ENCODE measurements around the gene SCNN1B.

The SCNN1B gene

GRCh38 chr16:23369416-23369815, 67.3 kb downstream of the SCNN1B start:
- Histone ChIP-seq H3K27me3 (ENCODE audit: low read length) (no peaks in the 10 kb centered on the region), H2AFZ (ENCODE audit: low read depth, low read length, severe bottlenecking) (no peak overlapping the region), H3K9me2 (replicated peaks; ENCODE audit: insufficient read depth, low read length) (no peaks in the 10 kb centered on the region), H3K36me3 (ENCODE audit: low read length) (no peaks in the 10 kb centered on the region), H3K9ac (ENCODE audit: low read length) (no peak overlapping the region), H3K4me2 (ENCODE audit: low read depth, low read length, poor library complexity, severe bottlenecking) (no peak overlapping the region), H3K27ac (ENCODE audit: low read depth, low read length) (no peak overlapping the region), H3F3A (ENCODE audit: insufficient read depth) (peaks cover 2% of the 10 kb centered on the region; the same call in 1 of the 2 replicates), H3K9me3 (ENCODE audit: insufficient read depth, low read length) (no peaks in the 10 kb centered on the region), H4K20me1 (ENCODE audit: low read depth, low read length) (no peaks in the 10 kb centered on the region), H3K4me3 (ENCODE audit: insufficient read depth, low read length, poor library complexity, severe bottlenecking) (no peak overlapping the region), H3K79me2 (ENCODE audit: insufficient read depth, low read length) (no peaks in the 10 kb centered on the region)
- TF ChIP-seq CTCF (IDR thresholded peaks at IDR 0.05; ENCODE audit: insufficient read depth, low read length, poor library complexity, severe bottlenecking) (no peak), EZH2phosphoT487 (conservative IDR thresholded peaks at IDR 0.05; ENCODE audit: low read length) (no peak)

- Histone ChIP-seq H3K9me2 (replicated peaks; ENCODE audit: insufficient read depth, low read length) (no peaks in the 10 kb centered on the region), H3K9ac (ENCODE audit: low read length) (no peak overlapping the region), H3K36me3 (ENCODE audit: low read length) (no peaks in the 10 kb centered on the region), H3K27me3 (ENCODE audit: low read length) (no peaks in the 10 kb centered on the region), H3K79me2 (ENCODE audit: insufficient read depth, low read length) (no peaks in the 10 kb centered on the region), H3K27ac (ENCODE audit: low read depth, low read length) (no peak overlapping the region), H3F3A (ENCODE audit: insufficient read depth) (peaks cover 2% of the 10 kb centered on the region; the same call in 1 of the 2 replicates), H4K20me1 (ENCODE audit: low read depth, low read length) (no peaks in the 10 kb centered on the region), H2AFZ (ENCODE audit: low read depth, low read length, severe bottlenecking) (no peak overlapping the region), H3K9me3 (ENCODE audit: insufficient read depth, low read length) (no peaks in the 10 kb centered on the region), H3K4me3 (ENCODE audit: insufficient read depth, low read length, poor library complexity, severe bottlenecking) (no peak overlapping the region), H3K4me2 (ENCODE audit: low read depth, low read length, poor library complexity, severe bottlenecking) (no peak overlapping the region)
- TF ChIP-seq CTCF (IDR thresholded peaks at IDR 0.05; ENCODE audit: insufficient read depth, low read length, poor library complexity, severe bottlenecking) (peak; percentile 16), EZH2phosphoT487 (conservative IDR thresholded peaks at IDR 0.05; ENCODE audit: low read length) (no peak)
Observed at GRCh38 chr16:23371368-23371767, 69.3 kb downstream of the SCNN1B start.

DNA sequence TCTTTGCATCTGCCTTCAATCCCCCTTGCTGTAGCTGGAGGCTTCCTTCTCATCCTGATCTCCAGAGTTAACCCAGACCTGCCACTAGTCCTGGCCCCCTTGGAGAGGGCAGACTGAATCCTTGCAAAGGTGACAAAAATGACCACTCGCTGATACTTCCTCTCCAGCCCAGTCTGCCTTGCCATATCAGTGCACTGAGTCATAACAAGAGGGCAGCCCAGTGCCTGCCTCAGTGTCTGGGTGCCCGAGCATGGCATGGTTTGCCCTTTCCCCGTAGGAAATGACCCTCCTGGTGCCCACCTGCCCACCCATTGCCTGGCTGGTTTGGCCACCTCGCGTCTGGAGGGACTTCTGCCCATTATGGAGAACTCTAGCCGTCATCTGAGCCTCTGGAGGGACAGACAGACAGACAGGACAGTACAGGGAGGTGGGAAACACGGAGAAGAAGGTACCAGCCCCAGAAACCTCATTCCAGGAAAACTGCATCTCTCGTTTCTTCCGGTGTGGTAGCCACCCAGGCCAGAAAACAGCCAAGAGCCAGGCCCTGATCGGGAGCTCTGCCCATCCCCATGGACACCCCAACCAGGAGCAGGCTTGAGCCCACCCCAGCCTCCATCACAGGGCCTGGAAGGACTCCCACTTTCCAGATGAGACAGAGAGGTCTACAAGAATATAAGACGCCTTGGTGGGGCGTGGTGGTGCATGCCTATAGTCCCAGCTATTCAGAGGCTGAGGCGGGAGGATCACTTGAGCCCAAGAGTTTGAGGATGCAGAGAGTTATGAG, 71.5 kb downstream of the SCNN1B start:
- Histone ChIP-seq H3K27me3 (ENCODE audit: low read length) (no peaks in the 10 kb centered on the region), H3K4me2 (ENCODE audit: low read depth, low read length, poor library complexity, severe bottlenecking) (no peak overlapping the region), H3K9me2 (replicated peaks; ENCODE audit: insufficient read depth, low read length) (no peaks in the 10 kb centered on the region), H3K9ac (ENCODE audit: low read length) (no peak overlapping the region), H3F3A (ENCODE audit: insufficient read depth) (peaks cover 2% of the 10 kb centered on the region; the same call in 1 of the 2 replicates), H3K4me3 (ENCODE audit: insufficient read depth, low read length, poor library complexity, severe bottlenecking) (no peak overlapping the region), H3K27ac (ENCODE audit: low read depth, low read length) (no peak overlapping the region), H3K79me2 (ENCODE audit: insufficient read depth, low read length) (no peaks in the 10 kb centered on the region), H3K9me3 (ENCODE audit: insufficient read depth, low read length) (no peaks in the 10 kb centered on the region), H2AFZ (ENCODE audit: low read depth, low read length, severe bottlenecking) (no peak overlapping the region), H4K20me1 (ENCODE audit: low read depth, low read length) (no peaks in the 10 kb centered on the region), H3K36me3 (ENCODE audit: low read length) (no peaks in the 10 kb centered on the region)
- TF ChIP-seq EZH2phosphoT487 (conservative IDR thresholded peaks at IDR 0.05; ENCODE audit: low read length) (no peak), CTCF (IDR thresholded peaks at IDR 0.05; ENCODE audit: insufficient read depth, low read length, poor library complexity, severe bottlenecking) (no peak)
